GM18870 (cell line): ENCODE data around the gene UBE2Z.
"Not testable (repeated sequence)": the region's sequence is repeated elsewhere in the genome, so short reads cannot be mapped to it uniquely, and the experiment has no call there.

Experiments used
- ATAC-seq: cut with Tn5 transposase; IDR thresholded peaks from one replicate; pipeline ENCODE4 v1.9.1; 2021; ENCODE audit warnings: moderate library complexity; ENCODE audit not compliant: unreplicated experiment

Gene UBE2Z

GRCh38 chr17:48903401-48903800, 4.8 kb upstream of the UBE2Z start:
- no peak for ATAC-seq

DNA sequence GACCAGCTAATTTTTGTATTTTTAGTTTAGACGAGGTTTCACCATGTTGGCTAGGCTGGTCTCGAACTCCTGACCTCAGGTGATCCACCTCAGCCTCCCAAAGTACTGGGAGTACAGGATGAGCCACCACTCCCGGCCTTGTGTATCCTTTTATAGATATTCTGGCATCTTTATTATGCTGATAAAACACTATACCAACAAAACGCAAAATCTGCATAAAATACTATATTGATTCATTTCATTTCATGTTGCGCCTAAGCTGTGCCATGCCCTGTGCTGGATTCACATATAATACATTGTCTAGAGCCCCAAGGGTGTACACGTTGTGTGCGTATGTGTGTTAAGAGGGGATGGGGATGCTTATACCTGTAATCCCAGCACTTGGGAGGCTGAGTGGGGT, 3.8 kb upstream of the UBE2Z start:
- no peak for ATAC-seq

DNA sequence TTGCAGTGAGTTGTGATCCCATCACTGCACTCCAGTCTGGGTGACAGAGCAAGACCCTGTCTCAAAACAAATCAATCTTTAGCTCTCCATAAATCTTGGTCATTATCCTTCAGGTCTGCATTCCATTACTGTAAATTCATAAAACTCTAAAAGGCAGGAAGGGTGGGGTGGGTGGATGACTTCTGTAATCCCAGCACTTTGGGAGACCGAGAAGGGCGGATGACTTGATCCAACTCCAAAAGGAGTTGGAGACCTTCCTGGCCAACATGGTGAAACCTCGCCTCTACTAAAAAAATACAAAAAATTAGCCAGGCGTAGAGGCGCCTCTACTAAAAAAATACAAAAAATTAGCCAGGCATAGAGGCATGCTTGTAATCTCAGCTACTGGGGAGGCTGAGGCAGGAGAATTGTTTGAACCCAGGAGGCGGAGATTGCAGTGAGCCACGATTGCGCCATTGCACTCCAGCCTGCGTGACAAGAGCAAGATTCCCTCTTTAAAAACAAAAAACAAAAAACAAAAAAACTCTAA, 2.2 kb upstream of the UBE2Z start:
- no peak for ATAC-seq

GRCh38 chr17:48907713-48908046, 527 bp upstream of the UBE2Z start:
- no peak for ATAC-seq

GRCh38 chr17:48908853-48909394, 717 bp downstream of the UBE2Z start:
- ATAC-seq: no peak

DNA sequence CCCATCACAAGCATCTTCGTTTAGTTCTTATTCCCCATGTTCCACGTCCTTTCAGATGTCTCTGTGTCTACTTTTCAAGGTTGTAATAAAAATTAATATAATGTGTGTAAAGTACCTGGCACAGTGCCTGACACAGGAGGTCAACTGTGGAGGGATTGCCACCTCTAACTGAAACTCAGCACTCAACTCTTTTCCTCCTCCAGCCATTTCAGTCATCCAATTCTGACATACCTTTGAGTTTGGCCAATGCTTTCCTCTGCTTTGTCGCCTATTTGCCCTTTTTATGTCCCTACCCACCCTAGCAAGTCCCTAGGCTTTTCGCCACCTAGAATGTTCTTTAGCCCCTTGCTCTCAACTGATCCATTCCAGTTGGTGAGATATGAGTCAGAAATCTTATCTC, 1.6 kb downstream of the UBE2Z start:
- no peak for ATAC-seq

DNA sequence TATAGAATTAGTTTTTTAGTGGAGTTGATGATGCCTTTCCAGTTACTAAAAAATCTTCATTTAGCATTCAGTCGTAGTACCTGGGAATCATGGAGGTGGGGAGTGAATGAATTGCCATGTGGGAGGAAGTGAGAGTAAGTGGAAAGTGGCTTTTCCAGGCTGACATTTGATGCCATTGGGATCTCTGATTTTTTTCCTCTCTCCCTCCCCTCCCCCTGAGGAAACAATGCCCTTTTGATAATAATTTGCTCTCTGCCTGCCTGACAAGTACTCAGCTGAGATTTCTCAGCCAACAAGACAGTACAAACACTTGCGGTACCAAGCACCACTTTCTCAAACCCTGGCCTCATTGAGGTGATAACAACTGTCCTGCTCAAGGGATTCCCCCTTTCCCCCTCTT, 2.2 kb downstream of the UBE2Z start:
- ATAC-seq: no peak

- ATAC-seq: no peak
These were observed 4.3 kb downstream of the UBE2Z start for GRCh38 chr17:48912476-48912875.

DNA sequence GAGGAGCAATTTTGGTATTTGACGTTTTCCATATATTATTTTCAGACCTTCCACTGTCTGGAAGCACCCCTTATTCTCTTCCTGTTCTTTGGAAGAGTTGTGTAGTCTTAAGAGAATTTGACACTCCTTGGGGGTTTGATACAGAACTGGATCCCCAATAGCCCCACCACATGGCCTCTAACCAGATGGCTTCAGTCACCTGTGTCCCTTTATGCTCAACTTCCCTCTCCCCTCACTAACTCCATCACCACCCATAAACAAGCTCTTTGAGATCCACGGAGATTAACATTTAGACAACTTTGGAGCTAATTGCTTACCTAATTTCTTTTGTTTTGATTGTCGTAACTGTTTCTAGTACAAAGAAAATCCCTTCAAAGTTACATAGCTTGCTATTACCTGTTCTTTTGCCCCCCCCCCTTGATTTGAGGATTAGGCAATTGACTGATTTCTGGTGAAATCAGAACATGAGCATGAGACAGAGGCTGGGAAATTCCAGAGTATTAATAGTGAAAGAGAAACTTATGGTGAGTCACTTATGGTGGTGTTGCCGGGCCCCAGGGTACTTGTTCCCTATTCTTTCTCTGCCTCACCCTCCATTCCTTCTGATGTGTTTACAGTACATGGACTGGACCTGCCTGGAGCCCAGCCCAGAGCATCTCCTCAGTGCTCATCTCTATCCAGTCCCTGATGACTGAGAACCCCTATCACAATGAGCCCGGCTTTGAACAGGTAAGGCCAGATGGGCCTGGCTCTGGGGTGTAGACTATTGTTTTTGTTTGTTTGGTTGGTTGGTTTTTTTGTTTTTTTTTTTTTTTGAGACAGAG, 7.5 kb downstream of the UBE2Z start:
- ATAC-seq: peak; percentile 78

DNA sequence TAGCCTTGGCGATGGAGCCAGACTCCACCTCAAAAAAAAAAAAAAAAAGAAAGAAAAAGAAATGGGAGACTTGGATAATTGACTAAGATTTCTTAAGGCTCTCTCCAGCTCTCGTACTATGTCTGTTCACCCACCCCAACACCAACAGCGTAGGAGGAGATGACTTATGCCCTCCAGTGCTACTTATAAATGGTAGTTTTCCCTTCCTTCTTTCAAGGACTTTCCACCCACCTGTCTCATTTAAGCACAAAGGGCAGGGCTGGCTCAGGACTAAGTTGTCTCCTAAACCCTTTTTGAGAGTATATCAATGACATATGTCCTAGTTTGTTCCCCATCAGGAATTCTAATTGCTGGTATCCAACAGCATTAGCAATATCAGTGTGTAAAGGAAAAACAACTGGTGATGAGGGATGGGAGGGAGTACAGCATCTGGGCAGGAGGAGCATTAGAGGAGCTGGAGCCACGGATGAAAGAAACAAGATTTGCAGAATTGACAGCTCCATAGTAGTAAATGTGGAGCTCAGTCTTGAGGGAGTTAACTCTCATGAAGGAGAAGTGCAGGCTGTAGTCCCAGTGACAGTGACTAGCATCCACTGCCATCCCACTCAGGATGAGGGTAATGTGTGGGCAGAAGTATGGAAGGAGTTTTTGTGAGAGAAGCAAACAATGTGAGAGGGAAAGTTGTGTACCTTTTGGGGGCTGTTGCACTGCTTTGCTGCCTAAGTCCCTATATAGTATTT, 17.2 kb downstream of the UBE2Z start:
- no peak for ATAC-seq

- no peak for ATAC-seq
These were observed 17.8 kb downstream of the UBE2Z start for GRCh38 chr17:48925991-48926342.

DNA sequence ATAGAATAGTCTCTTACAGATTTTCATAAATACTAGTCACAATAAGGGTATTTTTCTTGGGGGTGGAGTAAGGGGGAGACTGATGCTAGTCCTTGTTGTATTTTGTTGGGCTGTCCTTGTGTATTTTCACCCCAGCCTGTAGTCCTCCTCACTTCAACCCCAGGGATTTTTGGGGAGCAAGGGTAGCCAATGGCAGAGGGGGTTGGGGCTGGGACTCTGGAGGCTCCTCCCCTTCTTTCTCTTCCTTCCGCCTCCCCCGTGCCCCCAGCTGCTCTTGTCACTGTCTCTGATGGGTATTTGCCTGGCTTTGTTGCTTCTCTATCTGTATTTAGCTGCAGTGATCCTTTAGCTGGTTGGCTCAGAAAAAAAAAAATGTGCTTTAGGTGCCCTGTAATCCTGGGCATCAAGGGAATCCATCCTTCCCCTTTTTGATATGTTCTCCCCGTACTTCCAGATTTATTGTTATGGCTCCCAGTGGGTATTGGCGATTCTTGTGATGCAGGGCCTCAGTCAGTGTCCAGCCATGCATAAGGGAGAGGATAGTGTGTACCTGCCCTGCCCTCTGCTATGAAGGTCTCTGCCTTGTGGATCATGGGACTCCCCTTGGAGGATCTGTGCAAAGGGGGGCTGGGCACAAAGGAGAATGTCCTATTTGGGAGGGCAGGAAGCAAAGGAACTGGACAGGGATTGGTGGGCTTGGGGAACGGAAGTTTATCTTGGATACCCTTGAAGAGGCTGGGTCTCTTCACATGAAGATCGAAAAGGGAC, 20.0 kb downstream of the UBE2Z start:
- ATAC-seq: no peak

DNA sequence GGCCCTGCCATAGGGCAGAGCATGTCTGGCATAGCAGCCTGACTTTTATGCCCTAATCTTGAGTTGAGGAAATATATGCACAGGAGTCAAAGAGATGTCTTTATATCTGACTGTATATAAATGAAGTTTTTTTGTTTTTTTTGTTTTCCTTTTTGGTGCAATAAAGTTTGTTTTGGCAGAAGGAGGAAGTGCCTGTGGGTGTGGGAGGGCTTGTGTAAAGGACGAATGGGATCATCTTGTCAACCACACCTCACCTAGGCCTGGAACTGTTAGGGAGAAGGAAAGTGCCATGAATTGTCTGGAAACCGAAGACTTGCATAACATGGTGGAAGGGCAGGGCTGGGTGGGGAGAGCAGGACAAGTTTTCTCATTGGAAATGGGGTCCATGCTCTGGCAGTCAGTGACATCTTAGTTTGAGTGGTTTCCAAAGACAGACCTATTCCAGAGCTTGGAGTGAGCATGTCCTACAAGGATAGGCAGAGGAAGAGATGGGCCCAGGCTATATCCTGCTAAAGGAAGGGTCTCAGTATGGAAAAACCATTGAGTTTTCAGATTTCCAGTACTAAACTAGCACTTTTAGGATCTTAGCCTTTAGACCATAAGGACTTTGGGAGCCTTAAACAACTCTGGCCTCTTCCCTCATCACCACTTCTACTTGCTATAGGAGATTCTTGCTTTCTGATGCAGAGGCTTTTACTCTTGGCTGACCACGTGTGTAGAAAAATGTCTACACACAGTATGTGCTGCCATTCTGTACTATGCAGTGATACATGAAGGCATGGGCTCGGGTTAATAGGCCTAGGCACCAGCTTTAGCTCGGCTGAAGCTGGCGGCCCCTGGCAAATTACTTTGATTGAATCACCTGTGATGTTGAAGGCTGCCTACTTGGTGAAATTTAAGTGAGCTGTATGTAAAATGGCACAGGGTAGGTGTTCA, 20.9 kb downstream of the UBE2Z start:
- no peak for ATAC-seq

DNA sequence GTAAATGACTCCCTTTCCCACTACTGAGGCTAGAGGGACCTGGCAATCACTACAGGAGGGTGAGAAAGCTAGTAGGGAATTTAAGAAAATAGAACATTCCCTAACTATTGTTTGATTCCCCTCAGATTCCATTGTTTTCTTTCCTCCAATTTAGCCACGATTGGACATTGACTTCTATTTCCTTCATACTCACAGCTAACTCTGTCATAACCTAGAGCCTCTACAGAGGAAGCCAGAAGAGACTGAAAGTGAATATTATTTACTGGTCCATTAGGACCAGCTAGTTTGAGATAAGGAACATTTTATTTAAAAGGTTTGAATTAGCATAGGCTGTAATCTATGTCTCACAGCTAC, 21.6 kb downstream of the UBE2Z start:
- no peak for ATAC-seq

GRCh38 chr17:48930435-48930873, 22.2 kb downstream of the UBE2Z start:
- ATAC-seq: no peak

GRCh38 chr17:48933035-48933434, 24.8 kb downstream of the UBE2Z start:
- ATAC-seq: no peak

DNA sequence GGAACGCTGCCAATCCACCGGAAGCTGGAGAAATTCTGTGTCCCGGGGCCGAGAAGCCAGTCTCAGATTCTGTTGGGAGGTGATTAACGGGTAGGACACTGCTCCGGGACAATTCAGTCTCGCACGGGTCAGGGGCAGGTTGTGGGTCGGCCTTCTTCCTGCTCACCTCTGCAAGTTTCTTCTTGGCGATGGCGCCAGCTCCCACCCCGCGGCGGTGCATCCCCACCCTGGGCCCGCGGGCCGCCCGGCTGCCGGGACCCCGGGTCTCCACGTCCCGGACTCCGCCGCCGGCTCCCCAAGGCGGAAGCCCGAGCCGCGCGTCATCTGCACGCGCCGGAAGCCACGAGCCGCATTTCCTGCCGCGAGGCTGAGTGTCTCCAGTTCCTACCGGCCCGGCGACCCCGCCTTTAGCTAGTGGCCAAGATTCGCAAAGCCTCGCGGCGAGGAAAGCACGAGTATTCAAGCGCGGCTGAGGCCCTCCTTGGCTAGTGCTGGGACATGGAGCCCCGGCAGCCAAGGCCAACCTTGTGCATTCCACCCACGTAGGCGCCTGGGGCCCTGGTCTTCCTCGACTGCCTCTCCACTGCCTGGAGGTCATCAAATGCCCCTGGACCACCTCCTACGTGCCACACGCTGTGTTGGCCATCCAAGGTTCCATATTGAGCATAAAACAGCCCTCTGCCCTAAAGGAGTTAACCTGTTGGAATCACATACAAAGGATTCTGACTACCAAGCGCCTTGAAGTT, 36.5 kb downstream of the UBE2Z start, which contains the start of gene SNF8:
TSS of gene SNF8 (minus strand) at position 328 of the 746 bp plus-strand sequence. CDS start at position 220, 108 bp downstream.
- peak; percentile 58 for ATAC-seq

DNA sequence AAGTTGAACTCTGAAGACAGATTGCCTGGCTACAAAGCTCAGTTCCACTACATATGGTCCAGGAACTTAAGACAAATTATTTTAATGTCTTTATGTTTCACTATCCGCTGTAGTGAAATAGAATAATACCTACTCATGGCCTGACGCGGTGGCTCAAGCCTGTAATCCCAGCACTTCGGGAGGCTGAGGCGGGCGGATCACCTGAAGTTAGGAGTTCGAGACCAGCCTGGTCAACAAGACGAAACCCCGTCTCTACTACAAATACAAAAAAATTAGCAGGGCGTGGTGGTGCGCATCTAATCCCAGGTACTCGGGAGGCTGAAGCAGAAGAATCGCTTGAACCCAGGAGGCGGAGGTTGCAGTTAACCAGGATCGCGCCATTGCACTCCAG, 37.0 kb downstream of the UBE2Z start:
- ATAC-seq: not testable (repeated sequence)

- no peak for ATAC-seq
These were observed 43.4 kb downstream of the UBE2Z start for GRCh38 chr17:48951572-48951971.
